Measurements from ENCODE around the gene RLN2.

DNA sequence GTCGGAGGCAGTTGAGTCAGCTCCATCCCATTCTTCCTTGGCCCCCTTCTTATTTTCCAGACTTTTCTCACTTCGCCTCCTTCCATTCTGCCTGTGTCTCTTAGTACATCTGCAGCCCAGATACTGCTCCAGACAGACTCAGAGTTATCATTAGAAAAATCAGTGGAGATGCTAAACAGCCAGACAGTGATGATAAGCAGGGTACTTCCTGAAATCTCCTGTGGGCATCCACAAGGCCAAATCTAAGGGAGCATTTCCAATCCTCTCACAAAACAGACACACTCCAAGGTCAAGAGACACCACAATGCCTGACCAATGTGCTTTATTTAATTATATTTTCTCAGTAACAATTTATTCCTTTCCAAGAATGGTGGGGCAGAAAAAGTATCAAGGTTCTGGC lies 49.7 kb upstream of the RLN2 start:
- no peak for TF ChIP-seq POLR2AphosphoS5 (IDR thresholded peaks at IDR 0.05; ENCODE audit: low read depth, low read length)
- no peak for TF ChIP-seq FOXP2 (optimal IDR thresholded peaks at IDR 0.05; ENCODE audit: borderline replicate concordance, extremely low read depth, extremely low read length, insufficient read depth)

Measured in PFSK-1 (cell line).